ENCODE data around the gene USP21.

Gene USP21

GRCh38 chr1:161138431-161138830, 20.9 kb upstream of the USP21 start:
- no peak for DNase-seq

GRCh38 chr1:161139766-161140165, 19.5 kb upstream of the USP21 start:
- peak; percentile 68 for DNase-seq

GRCh38 chr1:161140755-161141400, 18.4 kb upstream of the USP21 start:
- no peak for DNase-seq

GRCh38 chr1:161145832-161146231, 13.5 kb upstream of the USP21 start:
- no peak for DNase-seq

GRCh38 chr1:161153176-161153575, 6.1 kb upstream of the USP21 start:
- DNase-seq, result no peak

- peak; percentile 96 for DNase-seq
Observed at GRCh38 chr1:161153682-161154337, 5.5 kb upstream of the USP21 start, which contains the start of gene UFC1. TSS of gene UFC1 (plus strand) at chr1:161153978. CDS start at chr1:161153998, 20 bp downstream.

- no peak for DNase-seq
Observed at GRCh38 chr1:161157867-161158266, 1.4 kb upstream of the USP21 start.

- peak; percentile 63 for DNase-seq
Observed at GRCh38 chr1:161158316-161159010, 837 bp upstream of the USP21 start.

GRCh38 chr1:161159913-161160243, 578 bp downstream of the USP21 start:
- no peak for DNase-seq

GRCh38 chr1:161160671-161161145, 1.4 kb downstream of the USP21 start:
- DNase-seq, result no peak

- no peak for DNase-seq
Observed at GRCh38 chr1:161161652-161162051, 2.4 kb downstream of the USP21 start.

GRCh38 chr1:161162052-161162451, 2.8 kb downstream of the USP21 start:
- DNase-seq, result no peak

GRCh38 chr1:161162806-161163205, 3.5 kb downstream of the USP21 start:
- no peak for DNase-seq

- no peak for DNase-seq
Observed at GRCh38 chr1:161163793-161164192, 4.5 kb downstream of the USP21 start.

GRCh38 chr1:161164901-161165610, 5.8 kb downstream of the USP21 start:
- peak; percentile 51 for DNase-seq

- peak; percentile 99 for DNase-seq
Observed at GRCh38 chr1:161165742-161166668, 6.7 kb downstream of the USP21 start, which contains the start of gene PPOX. TSS of gene PPOX (plus strand) at chr1:161166426. CDS start at chr1:161166848, 422 bp downstream.

GRCh38 chr1:161166669-161167548, 7.6 kb downstream of the USP21 start:
- DNase-seq, result peak; percentile 68

GRCh38 chr1:161168906-161169305, 9.6 kb downstream of the USP21 start:
- no peak for DNase-seq

- DNase-seq, result no peak
Observed at GRCh38 chr1:161171191-161171590, 11.9 kb downstream of the USP21 start.

GRCh38 chr1:161171696-161172095, 12.4 kb downstream of the USP21 start:
- no peak for DNase-seq

GRCh38 chr1:161172349-161172748, 13.0 kb downstream of the USP21 start:
- no peak for DNase-seq

Measured in DMS53 (cell line).